OCI-LY7 (cell line): ENCODE data around the gene MPL. TPM values are rescaled to one million over a fixed set of nuclear protein-coding genes. Genes with fewer than 3 reads are reported as not detected.

ENCODE experiments used
- BruUV-seq: library from RNA; stranded (reverse); fragments of 400-500 nt; replicated peaks from 2 replicates; lab custom pipeline; 2021; lab: Mats Ljungman, UMichigan
- CTCF ChIA-PET: fragments of 300-600 bp; sonication (Branson Sonifier 250); formaldehyde crosslinking; loops from one replicate; lab custom pipeline; 2022; ENCODE audit warnings: antibody characterized with exemption; ENCODE audit not compliant: unreplicated experiment; lab: Charles Lee
- POLR2A ChIA-PET: fragments of 300-600 bp; sonication (Branson Sonifier 250); formaldehyde crosslinking; loops from one replicate; lab custom pipeline; 2022; ENCODE audit warnings: antibody characterized with exemption; lab: Charles Lee
- DNase-seq: peaks from one replicate; pipeline ENCODE4 v3.0.0-alpha.2; 2015; ENCODE audit warnings: low spot score
- H2AFZ ChIP-seq: fragments of 200-600 bp; sonication (generic), shearing (Covaris generic); 2 replicates; pipeline ENCODE4 v1.6.1; 2014; ENCODE audit warnings: mild to moderate bottlenecking, antibody characterized with exemption, low read length, moderate library complexity
- H3K27ac ChIP-seq: fragments of 200-600 bp; sonication (generic); 2 replicates; pipeline ENCODE4 v1.5.1; 2014; ENCODE audit warnings: mixed run types, low read depth, mild to moderate bottlenecking, moderate library complexity, low read length, inconsistent platforms; ENCODE audit not compliant: poor library complexity, severe bottlenecking
- H3K36me3 ChIP-seq: fragments of 200-600 bp; sonication (generic); 2 replicates; pipeline ENCODE4 v1.6.1; 2014; ENCODE audit warnings: mild to moderate bottlenecking, antibody characterized with exemption, low read length, moderate library complexity, mixed read lengths; ENCODE audit not compliant: insufficient read depth
- H3K4me1 ChIP-seq: fragments of 200-600 bp; sonication (generic); 2 replicates; pipeline ENCODE4 v1.5.1; 2014; ENCODE audit warnings: mild to moderate bottlenecking, low read length; ENCODE audit not compliant: insufficient read depth, poor library complexity, severe bottlenecking
- H3K4me2 ChIP-seq: fragments of 200-600 bp; sonication (generic); 2 replicates; pipeline ENCODE4 v1.6.1; 2014; ENCODE audit warnings: mild to moderate bottlenecking, low read length
- H3K4me3 ChIP-seq: fragments of 200-600 bp; sonication (generic); 2 replicates; pipeline ENCODE4 v1.5.1; 2014; ENCODE audit warnings: mild to moderate bottlenecking, low read depth, low read length; ENCODE audit not compliant: poor library complexity, severe bottlenecking
- H3K79me2 ChIP-seq: fragments of 200-600 bp; sonication (generic); 2 replicates; pipeline ENCODE4 v1.6.1; 2016; ENCODE audit warnings: low read depth, mild to moderate bottlenecking, low read length, moderate library complexity, mixed read lengths; ENCODE audit not compliant: insufficient read depth
- H3K9me2 ChIP-seq: fragments of 200-600 bp; sonication (generic); 2 replicates; pipeline ENCODE4 v1.6.1; 2016; ENCODE audit warnings: mild to moderate bottlenecking, low read length, mixed read lengths; ENCODE audit not compliant: insufficient read depth
- H3K9me3 ChIP-seq: fragments of 200-600 bp; sonication (generic); 2 replicates; pipeline ENCODE4 v1.6.1; 2014; ENCODE audit warnings: mild to moderate bottlenecking, mixed run types, low read length, mixed read lengths
- H4K20me1 ChIP-seq: fragments of 200-600 bp; sonication (generic); 2 replicates; pipeline ENCODE4 v1.6.1; 2014; ENCODE audit warnings: mild to moderate bottlenecking, antibody characterized with exemption, low read length, moderate library complexity, mixed read lengths; ENCODE audit not compliant: insufficient read depth
- CTCF ChIP-seq: fragments of 200-600 bp; sonication (generic); conservative IDR thresholded peaks from 2 replicates; pipeline ENCODE4 v1.5.1; 2014; ENCODE audit warnings: mild to moderate bottlenecking, antibody characterized with exemption, low read length, moderate library complexity, mixed read lengths
- EZH2phosphoT487 ChIP-seq: fragments of 200-600 bp; sonication (generic); IDR thresholded peaks from 2 replicates; pipeline ENCODE4 v1.6.1; 2018; ENCODE audit warnings: low read depth, borderline replicate concordance, mild to moderate bottlenecking, mixed run types, antibody characterized with exemption, low read length, moderate library complexity, mixed read lengths
- intact Hi-C: fragments of 100-400 bp; cut with micrococcal nuclease; formaldehyde crosslinking; loops from one replicate; pipeline ENCODE4 v1.10.0; 2022; ENCODE audit not compliant: unreplicated experiment
- total RNA-seq, 2 experiments: library from RNA; depleted of rRNA in 1 of 2; stranded (reverse); fragments of >200 nt in 1 of 2; shearing (Covaris generic) in 1 of 2; gene quantifications; 2 replicates each; pipeline ENCODE4 v1.2.3, GENCODE V29; 2014 to 2022

The MPL gene
- total RNA-seq, 2 experiments from 2014 or later, result not detected

- H3K4me1 ChIP-seq, result peaks cover 25% of the 10 kb centered on the region
- intact Hi-C loops, result loop anchor here (1.0 kb wide), 1 partner anchor 21 kb away; the partner anchor contains the start of gene ELOVL1
- TF ChIP-seq CTCF (no peak), EZH2phosphoT487 (no peak)
- peak within 1 kb of the TSS; percentile 95 for H3K4me2 ChIP-seq
- peak within 1 kb of the TSS; percentile 75 for H2AFZ ChIP-seq
- H3K36me3 ChIP-seq, result peaks cover 31% of the 10 kb centered on the region
- BruUV-seq, result TSS peak; percentile 77
- ChIA-PET POLR2A (interaction anchor here (0.7 to 4.1 kb wide), 5 partner anchors 12 to 261 kb away, joined by 3 to 13 read pairs (median 3); partner anchors contain the start of genes ELOVL1 and KDM4A), CTCF (interaction anchor here (0.7 kb wide), 1 partner anchor 13 kb away, joined by 3 read pairs; no protein-coding TSS in a partner anchor)
- peaks cover 27% of the 10 kb centered on the region for H3K79me2 ChIP-seq
- no peaks in the 10 kb centered on the region for H4K20me1 ChIP-seq
- peak within 1 kb of the TSS; percentile 15 for H3K27ac ChIP-seq
- H3K9me2 ChIP-seq, result no peaks in the 10 kb centered on the region
- peak within 1 kb of the TSS; percentile 88 for H3K4me3 ChIP-seq
- no peaks in the 10 kb centered on the region for H3K9me3 ChIP-seq
- peak; percentile 95 for DNase-seq
Measured at GRCh38 chr1:43389326-43390313, 52.0 kb downstream of the MPL start, which contains the start of the genes MED8 and SZT2. Gene MED8 (minus strand): TSS chr1:43389800. CDS start chr1:43389764, 36 bp downstream. Gene SZT2 (plus strand): TSS chr1:43389899. CDS start chr1:43389969, 70 bp downstream.

- Histone ChIP-seq H3K79me2 (peaks cover 27% of the 10 kb centered on the region), H2AFZ (no peak overlapping the region), H3K4me2 (no peak overlapping the region), H4K20me1 (no peaks in the 10 kb centered on the region), H3K36me3 (peaks cover 12% of the 10 kb centered on the region; the same call in 1 of the 2 replicates), H3K9me3 (no peaks in the 10 kb centered on the region), H3K9me2 (no peaks in the 10 kb centered on the region), H3K4me3 (no peak overlapping the region), H3K27ac (no peak overlapping the region), H3K4me1 (peaks cover 23% of the 10 kb centered on the region)
- ChIA-PET CTCF (no interaction called here), POLR2A (interaction anchor here (0.7 kb wide), 1 partner anchor 85 kb away, joined by 4 read pairs; no protein-coding TSS in a partner anchor)
- DNase-seq, result no peak
- intact Hi-C loops, result no loop called here
- BruUV-seq, result no TSS peak
- TF ChIP-seq CTCF (no peak), EZH2phosphoT487 (no peak)
Measured at GRCh38 chr1:43392702-43393101, 55.1 kb downstream of the MPL start.
